Sigmoid colon (tissue), 4 donors: ENCODE results near the gene ZFYVE19.

Experiments
- CTCF ChIP-seq, 4 experiments: fragments of 450-650 bp in 3 of 4; fragments of 200-600 bp in 1 of 4; IDR thresholded peaks; one replicate each; pipeline ENCODE4 v1.5.1; 2016 to 2019; ENCODE audit warnings: antibody characterized with exemption in 4 of 4, mild to moderate bottlenecking in 3 of 4, moderate library complexity in 2 of 4
- POLR2AphosphoS5 ChIP-seq, 4 donors: sonication (generic); formaldehyde crosslinking; IDR thresholded peaks; one replicate each; pipeline ENCODE4 v1.6.1; 2017; ENCODE audit warnings: antibody characterized with exemption in 4 of 4

GRCh38 chr15:40764629-40765103 is 42.2 kb upstream of the ZFYVE19 start:
- TF ChIP-seq CTCF (IDR thresholded peaks at IDR 0.05) (no peak), POLR2AphosphoS5 (IDR thresholded peaks at IDR 0.05) (no peak)
